HepG2 (cell line): ENCODE measurements around the gene RAB40C. TPM values are rescaled to one million over a fixed set of nuclear protein-coding genes. Genes with fewer than 3 reads are reported as not detected.

ENCODE experiments used
- AGO2 ChIP-seq: fragments of 200-400 bp; formaldehyde crosslinking; optimal IDR thresholded peaks from 2 replicates; pipeline ENCODE3; 2017; ENCODE audit warnings: mild to moderate bottlenecking, low read depth, low read length, moderate library complexity
- AKAP8 ChIP-seq: sonication (generic); formaldehyde crosslinking; IDR thresholded peaks from 2 replicates; pipeline ENCODE4 v1.5.1; 2020; ENCODE audit warnings: mild to moderate bottlenecking, missing genetic modification reagents
- ATF1 ChIP-seq: IDR thresholded peaks from 2 replicates; pipeline ENCODE4 v1.6.1; 2016; ENCODE audit warnings: mild to moderate bottlenecking, control low read depth
- ATF3 ChIP-seq: sonication (generic); formaldehyde crosslinking; IDR thresholded peaks from 2 replicates; pipeline ENCODE4 v1.4.0; 2020; ENCODE audit warnings: missing genetic modification reagents
- BCL6 ChIP-seq: IDR thresholded peaks from 2 replicates; pipeline ENCODE4 v1.6.1; 2016; ENCODE audit warnings: missing genetic modification reagents, missing compliant biosample characterization
- CHD2 ChIP-seq: IDR thresholded peaks from 2 replicates; pipeline ENCODE4 v1.6.1; 2011; ENCODE audit warnings: low read depth, low read length, improper control_type of control experiment
- HDAC6 ChIP-seq: fragments of 200-600 bp; sonication (generic); IDR thresholded peaks from 2 replicates; pipeline ENCODE4 v1.7.0; 2017; ENCODE audit warnings: mild to moderate bottlenecking, antibody characterized with exemption, low read length, low read depth
- HNF4A ChIP-seq: sonication (generic); formaldehyde crosslinking; IDR thresholded peaks from 2 replicates; pipeline ENCODE4 v1.4.0; 2020; ENCODE audit warnings: missing genetic modification reagents
- HNRNPL ChIP-seq: fragments of 200-400 bp; formaldehyde crosslinking; IDR thresholded peaks from 2 replicates; pipeline ENCODE4 v1.6.1; 2017; ENCODE audit warnings: mild to moderate bottlenecking, low read depth, low read length
- IRF2 ChIP-seq: IDR thresholded peaks from 2 replicates; pipeline ENCODE4 v1.6.1; 2018; ENCODE audit warnings: missing genetic modification reagents, missing compliant biosample characterization
- LCORL ChIP-seq, 2 experiments: fragments of 450-650 bp in 1 of 2; sonication (generic) in 1 of 2; formaldehyde crosslinking in 1 of 2; IDR thresholded peaks; 2 replicates each; pipeline versions ENCODE4 v1.5.0 to v1.6.1; 2017 to 2020; ENCODE audit warnings: antibody characterized with exemption in 1 of 2, missing genetic modification reagents in 1 of 2
- NFYB ChIP-seq: sonication (generic); formaldehyde crosslinking; IDR thresholded peaks from 2 replicates; pipeline ENCODE4 v1.4.0; 2020; ENCODE audit warnings: missing genetic modification reagents
- NRL ChIP-seq: sonication (generic); formaldehyde crosslinking; IDR thresholded peaks from 2 replicates; pipeline ENCODE4 v1.5.0; 2020; ENCODE audit warnings: missing genetic modification reagents, mild to moderate bottlenecking, moderate library complexity, borderline replicate concordance
- PHF5A ChIP-seq: IDR thresholded peaks from one replicate; pipeline ENCODE4 v1.6.1; 2018; ENCODE audit warnings: low read depth, missing genetic modification reagents; ENCODE audit not compliant: unreplicated experiment
- TEAD2 ChIP-seq: sonication (generic); formaldehyde crosslinking; IDR thresholded peaks from 2 replicates; pipeline ENCODE4 v1.9.0; 2021; ENCODE audit warnings: missing genetic modification reagents
- TRIM24 ChIP-seq: sonication (generic); formaldehyde crosslinking; IDR thresholded peaks from 2 replicates; pipeline ENCODE4 v1.8.0; 2022; ENCODE audit warnings: mild to moderate bottlenecking, missing genetic modification reagents
- USF2 ChIP-seq, 2 experiments: sonication (generic) in 1 of 2; formaldehyde crosslinking in 1 of 2; IDR thresholded peaks; 2 replicates each; pipeline versions ENCODE4 v1.5.1 to v1.6.1; 2011 to 2020; ENCODE audit warnings: borderline replicate concordance in 1 of 2, low read depth in 1 of 2, low read length in 1 of 2, mild to moderate bottlenecking in 1 of 2, missing genetic modification reagents in 1 of 2, moderate library complexity in 1 of 2
- ZKSCAN8 ChIP-seq: IDR thresholded peaks from 2 replicates; pipeline ENCODE4 v1.6.1; 2016; ENCODE audit warnings: borderline replicate concordance, missing genetic modification reagents, missing compliant biosample characterization
- ZMYM2 ChIP-seq: sonication (generic); formaldehyde crosslinking; IDR thresholded peaks from 2 replicates; pipeline ENCODE4 v1.8.0; 2022; ENCODE audit warnings: mild to moderate bottlenecking, missing genetic modification reagents
- ZNF562 ChIP-seq: sonication (generic); formaldehyde crosslinking; IDR thresholded peaks from 2 replicates; pipeline ENCODE4 v1.8.0; 2022; ENCODE audit warnings: missing genetic modification reagents, borderline replicate concordance
- ZNF597 ChIP-seq: sonication (generic); formaldehyde crosslinking; IDR thresholded peaks from 2 replicates; pipeline ENCODE4 v1.5.0; 2020; ENCODE audit warnings: missing genetic modification reagents
- ZNF619 ChIP-seq: sonication (generic); formaldehyde crosslinking; IDR thresholded peaks from 2 replicates; pipeline ENCODE4 v1.4.0; 2020; ENCODE audit warnings: mild to moderate bottlenecking, missing genetic modification reagents
- ZNF629 ChIP-seq: sonication (generic); formaldehyde crosslinking; conservative IDR thresholded peaks from 2 replicates; pipeline ENCODE4 v1.5.0; 2020; ENCODE audit warnings: missing genetic modification reagents
- polyA plus RNA-seq, 8 experiments: library from polyadenylated mRNA; depleted of rRNA in 3 of 8; stranded (reverse) in 7 of 8; unstranded in 1 of 8; fragments of >200 nt; fragmentation: Illumina TruSeq in 4 of 8; extraction: Trizol in 4 of 8; gene quantifications; 2 replicates each; pipeline versions ENCODE4 v1.2.1 to v1.2.3, GENCODE V29; 2011 to 2016; ENCODE audit warnings: low read depth in 4 of 8, missing spikeins in 1 of 8, mixed read lengths in 1 of 8; ENCODE audit not compliant: insufficient read depth in 1 of 8
- total RNA-seq, 5 experiments: library from RNA; depleted of rRNA; stranded (reverse); fragments of >200 nt; fragmentation: Illumina TruSeq; extraction: Trizol; gene quantifications; 2 replicates each; pipeline ENCODE4 v1.2.3, GENCODE V29; 2016; ENCODE audit warnings: low read depth in 1 of 5

RAB40C gene
- total and polyA plus RNA-seq, 2 of the 13 experiments (the other 11 are each of a cell fraction or from before 2014, with no cell fraction given): 7.7 to 11.5 TPM

- TF ChIP-seq HNF4A (CRISPR knock-in tag) (peak; percentile 47), LCORL (IDR thresholded peaks at IDR 0.05) (no peak), LCORL (CRISPR knock-in tag; IDR thresholded peaks at IDR 0.05) (0 out of 2 replicates have a peak, but pooled peaks have one; percentile 26), ZNF597 (CRISPR knock-in tag) (no peak), ZMYM2 (CRISPR knock-in tag) (0 out of 2 replicates have a peak, but pooled peaks have one; percentile 27), ZKSCAN8 (CRISPR knock-in tag) (no peak), ATF3 (0 out of 2 replicates have a peak, but pooled peaks have one; percentile 10), ZNF619 (CRISPR knock-in tag) (no peak), CHD2 (no peak), USF2 (IDR thresholded peaks at IDR 0.05; ENCODE audit: low read depth, low read length) (no peak), USF2 (CRISPR knock-in tag; IDR thresholded peaks at IDR 0.05; ENCODE audit: borderline replicate concordance) (no peak), TRIM24 (CRISPR knock-in tag) (0 out of 2 replicates have a peak, but pooled peaks have one; percentile 35), PHF5A (CRISPR knock-in tag) (no peak), NRL (0 out of 2 replicates have a peak, but pooled peaks have one; percentile 31), HDAC6 (no peak), ZNF562 (no peak), AGO2 (peak; percentile 79), TEAD2 (CRISPR knock-in tag) (no peak), NFYB (CRISPR knock-in tag) (no peak), IRF2 (0 out of 2 replicates have a peak, but pooled peaks have one; percentile 17), HNRNPL (peak; percentile 68; the same call in 1 of the 2 replicates), BCL6 (CRISPR knock-in tag) (peak; percentile 57), AKAP8 (CRISPR knock-in tag) (peak; percentile 68; the same call in 1 of the 2 replicates), ZNF629 (CRISPR knock-in tag) (peak; percentile 55; the same call in 1 of the 2 replicates), ATF1 (CRISPR knock-in tag) (no peak)
Measured at GRCh38 chr16:675884-676564, 86.2 kb downstream of the RAB40C start (continued).
